ENCODE results near the gene EZR. TPM values are rescaled to one million over a fixed set of nuclear protein-coding genes. Genes with fewer than 3 reads are reported as not detected.

Gene EZR
- total and polyA plus RNA-seq, 9 of the 15 experiments (the other 6 are each of a cell fraction or from before 2014, with no cell fraction given), result 36.5 to 162 (median 104) TPM

GRCh38 chr6:158755636-158756035, 63.5 kb downstream of the EZR start:
- POLR2A ChIA-PET, result interaction anchor here (0.6 to 1.5 kb wide), 6 partner anchors 9 to 69 kb away, joined by 3 to 9 read pairs (median 4); no protein-coding TSS in a partner anchor
- peaks cover 4 to 23% of the 10 kb centered on the region in 2 experiments; a peak in 3 of 5 replicates for H3K4me1 ChIP-seq (replicated peaks in 1 of 2; ENCODE audit: control insufficient read depth in 2 of 2, insufficient read depth in 2 of 2, low read length in 2 of 2)
- no peak overlapping the region for H3K9ac ChIP-seq (ENCODE audit: insufficient read depth in 1 of 2, low read depth in 2 of 2, low read length in 2 of 2)
- H3K9me3 ChIP-seq (replicated peaks; ENCODE audit: control insufficient read depth, insufficient read depth, low read depth, low read length), result no peaks in the 10 kb centered on the region
- CTCF ChIA-PET (ENCODE audit: low intra/inter-chr PET ratio), result no interaction called here
- no peak overlapping the region for H3K4me2 ChIP-seq (ENCODE audit: insufficient read depth, low read length)
- TF ChIP-seq ZNF740 (CRISPR knock-in tag; IDR thresholded peaks at IDR 0.05), result no peak
- TF ChIP-seq ZNF740 (tag; IDR thresholded peaks at IDR 0.05), result no peak
- TF ChIP-seq MAFK (IDR thresholded peaks at IDR 0.05; ENCODE audit: low read length), result no peak
- no peak for TF ChIP-seq SP2 (IDR thresholded peaks at IDR 0.05; ENCODE audit: extremely low read depth, low read depth, low read length, poor library complexity, severe bottlenecking)
- peak; percentile 37; the same call in 1 of the 2 replicates for TF ChIP-seq BHLHE40 (IDR thresholded peaks at IDR 0.05; ENCODE audit: low read length)
- TF ChIP-seq ATF2 (CRISPR knock-in tag; IDR thresholded peaks at IDR 0.05), result no peak
- TF ChIP-seq RREB1 (CRISPR knock-in tag; IDR thresholded peaks at IDR 0.05), result no peak
- H3K27me3 ChIP-seq (ENCODE audit: control insufficient read depth in 2 of 2, insufficient read depth in 2 of 2, low read length in 2 of 2), result peaks cover 25 to 52% of the 10 kb centered on the region in 2 experiments
- DNase-seq (ENCODE audit: extremely low read depth in 1 of 4, low spot score in 3 of 4) (no peak), ATAC-seq (no peak), FAIRE-seq (no peak)
- no TSS peak for BruUV-seq (replicated peaks)
- in situ Hi-C loops (cut with MboI) (no loop called here), intact Hi-C loops (cut with micrococcal nuclease) (no loop called here)
- no peaks in the 10 kb centered on the region for H3K79me2 ChIP-seq (ENCODE audit: control insufficient read depth, insufficient read depth, low read length)
- no peak overlapping the region for H2AFZ ChIP-seq (ENCODE audit: low read depth, low read length)
- no peaks in the 10 kb centered on the region for H3K9me1 ChIP-seq (ENCODE audit: control insufficient read depth, insufficient read depth, low read length)
- peaks cover 15% of the 10 kb centered on the region for H4K20me1 ChIP-seq (replicated peaks; ENCODE audit: control insufficient read depth, insufficient read depth, low read length)
- H3K4me3 ChIP-seq, result no peak overlapping the region
- no peaks in the 10 kb centered on the region for H3K36me3 ChIP-seq (ENCODE audit: control insufficient read depth, insufficient read depth, low read length)
- 21% methylated on average over 13 of the region's 13 CpGs for WGBS (ENCODE audit: insufficient coverage, low coverage, missing lambda C conversion rate)
- H3K27ac ChIP-seq (ENCODE audit: extremely low read depth, low read depth, low read length), result no peak overlapping the region
